CD4-positive, alpha-beta T cell treated with Interleukin-21 for 1 hour (primary cell): ENCODE data around the gene NPM1.
"Not testable (repeated sequence)": the region's sequence is repeated elsewhere in the genome, so short reads cannot be mapped to it uniquely, and the experiment has no call there.

Experiments
- DNase-seq: peaks from one replicate; pipeline ENCODE4 v3.0.0-alpha.2; 2020

NPM1 gene

GRCh38 chr5:171413993-171414392 lies 26.3 kb downstream of the NPM1 start:
- DNase-seq: not testable (repeated sequence)

GRCh38 chr5:171415115-171415730 lies 27.6 kb downstream of the NPM1 start:
- DNase-seq: no peak

- no peak for DNase-seq
Measured at GRCh38 chr5:171416160-171417049, 28.8 kb downstream of the NPM1 start.

GRCh38 chr5:171418316-171418981 lies 30.8 kb downstream of the NPM1 start:
- peak; percentile 47 for DNase-seq

- DNase-seq: peak; percentile 31
Measured at GRCh38 chr5:171418982-171419687, 31.5 kb downstream of the NPM1 start, which contains the start of gene FGF18. TSS of gene FGF18 (plus strand) at chr5:171419647. CDS start at chr5:171420200, 553 bp downstream.

GRCh38 chr5:171419688-171420430 lies 32.2 kb downstream of the NPM1 start:
- DNase-seq: no peak

- DNase-seq: no peak
Measured at GRCh38 chr5:171420431-171421241, 33.0 kb downstream of the NPM1 start.

- DNase-seq: no peak
Measured at GRCh38 chr5:171421331-171422262, 33.9 kb downstream of the NPM1 start.

GRCh38 chr5:171422495-171422894 lies 34.8 kb downstream of the NPM1 start:
- DNase-seq: no peak

- no peak for DNase-seq
Measured at GRCh38 chr5:171422902-171423663, 35.4 kb downstream of the NPM1 start.

GRCh38 chr5:171424726-171425125 lies 37.1 kb downstream of the NPM1 start:
- no peak for DNase-seq

GRCh38 chr5:171425596-171426244 lies 38.1 kb downstream of the NPM1 start:
- no peak for DNase-seq

GRCh38 chr5:171426266-171426665 lies 38.6 kb downstream of the NPM1 start:
- no peak for DNase-seq

GRCh38 chr5:171426680-171427079 lies 39.0 kb downstream of the NPM1 start:
- no peak for DNase-seq

- no peak for DNase-seq
Measured at GRCh38 chr5:171427318-171428167, 39.9 kb downstream of the NPM1 start.

GRCh38 chr5:171428168-171428696 lies 40.6 kb downstream of the NPM1 start:
- no peak for DNase-seq

- no peak for DNase-seq
Measured at GRCh38 chr5:171428809-171429542, 41.3 kb downstream of the NPM1 start.
